Skin epidermis (tissue), 12 donors: ENCODE results near the gene PRDX6.
A peak's percentile ranks its signal among the peaks of the same experiment; 100 is the strongest.
"Not testable (repeated sequence)": the region's sequence is repeated elsewhere in the genome, so short reads cannot be mapped to it uniquely, and the experiment has no call there.

Source experiments
- H3K27ac ChIP-seq, 21 experiments: fragments of 200-600 bp; sonication (generic) in 11 of 21; one replicate each; pipeline ENCODE4 v1.5.0; 2020; ENCODE audit warnings: mild to moderate bottlenecking in 3 of 21, inconsistent platforms in 2 of 21, moderate library complexity in 2 of 21
- H3K4me3 ChIP-seq, 7 experiments: fragments of 200-600 bp; sonication (generic) in 2 of 7; one replicate each; pipeline ENCODE4 v1.5.0; 2020; ENCODE audit warnings: inconsistent platforms in 2 of 7, mild to moderate bottlenecking in 2 of 7, moderate library complexity in 1 of 7

PRDX6 gene

DNA sequence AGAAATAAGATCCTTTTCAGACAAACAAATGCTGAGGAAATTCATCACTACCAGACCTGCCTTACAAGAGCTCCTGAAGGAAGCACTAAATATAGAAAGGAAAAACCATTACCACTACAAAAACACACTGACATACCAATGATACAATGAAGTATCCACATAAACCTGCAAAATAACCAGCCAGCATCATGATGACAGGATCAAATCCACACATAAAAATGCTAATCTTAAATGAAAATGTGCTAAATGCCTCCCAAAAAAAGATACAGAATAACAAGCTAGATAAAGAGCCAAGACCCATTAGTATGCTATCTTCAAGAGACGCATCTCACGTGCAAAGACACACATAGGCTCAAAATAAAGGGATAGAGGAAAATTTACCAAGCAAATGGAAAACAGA lies 14.5 kb upstream of the PRDX6 start:
- H3K27ac ChIP-seq, H3K4me3 ChIP-seq: not testable (repeated sequence)

DNA sequence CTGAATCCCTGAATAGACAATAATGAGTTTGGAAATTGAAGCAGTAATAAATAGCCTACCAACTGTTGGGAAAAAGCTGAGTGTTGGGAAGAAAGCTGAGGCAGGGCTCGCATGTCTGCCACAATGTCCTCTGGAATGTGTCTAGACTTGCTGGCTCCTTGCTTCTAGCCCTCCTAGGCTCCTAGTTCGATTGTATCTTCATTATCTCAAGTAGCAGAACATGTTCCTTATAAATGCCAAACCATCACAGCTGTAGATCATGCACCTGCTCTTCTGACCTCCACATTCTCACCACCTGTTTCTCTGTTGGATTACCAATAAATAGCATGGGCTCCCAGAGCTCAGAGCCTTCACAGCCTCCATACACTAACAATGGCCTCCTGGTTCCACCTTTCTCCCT lies 12.9 kb upstream of the PRDX6 start:
- H3K4me3 ChIP-seq, H3K27ac ChIP-seq: not testable (repeated sequence)

DNA sequence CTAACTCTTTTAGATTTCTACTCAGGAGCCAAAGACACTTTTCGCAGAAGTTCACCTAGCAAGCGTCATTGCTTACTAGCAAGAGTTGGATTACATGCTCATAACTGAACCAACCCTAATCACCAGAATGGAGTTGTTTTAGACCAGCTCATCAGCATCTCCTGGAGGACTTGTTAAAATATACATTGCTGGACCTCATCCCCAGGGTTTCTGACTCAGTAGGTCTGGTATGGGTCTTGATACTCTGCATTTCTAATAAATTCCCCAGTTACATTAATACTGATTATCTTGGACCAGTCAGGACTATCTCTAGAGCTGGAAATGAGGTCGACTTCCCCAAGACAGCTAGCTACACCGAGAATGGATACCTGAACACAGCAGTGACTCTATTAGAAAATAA lies 9.7 kb upstream of the PRDX6 start:
- no peak overlapping the region for H3K27ac ChIP-seq

DNA sequence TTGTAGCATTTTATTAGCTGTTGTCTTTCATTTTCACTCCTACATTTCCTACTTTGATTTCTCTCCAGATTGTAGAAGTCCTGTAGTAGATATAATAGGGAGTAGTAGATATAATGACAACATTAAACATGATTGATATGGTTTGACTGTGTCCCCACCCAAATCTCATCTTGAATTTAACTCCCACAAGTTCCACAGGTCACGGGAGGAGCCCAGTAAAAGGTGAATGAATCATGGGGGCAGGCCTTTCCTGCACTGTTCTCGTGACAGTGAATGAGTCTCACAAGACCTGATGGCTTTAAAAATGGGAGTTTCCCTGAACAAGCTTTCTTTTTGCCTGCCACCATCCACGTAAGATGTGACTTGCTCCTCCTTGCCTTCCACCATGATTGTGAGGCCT lies 7.5 kb upstream of the PRDX6 start:
- Histone ChIP-seq H3K4me3 (no peak overlapping the region), H3K27ac (no peak overlapping the region)

More for the DNA sequence above, 9.7 kb upstream of the PRDX6 start:
- H3K4me3 ChIP-seq: no peak overlapping the region

DNA sequence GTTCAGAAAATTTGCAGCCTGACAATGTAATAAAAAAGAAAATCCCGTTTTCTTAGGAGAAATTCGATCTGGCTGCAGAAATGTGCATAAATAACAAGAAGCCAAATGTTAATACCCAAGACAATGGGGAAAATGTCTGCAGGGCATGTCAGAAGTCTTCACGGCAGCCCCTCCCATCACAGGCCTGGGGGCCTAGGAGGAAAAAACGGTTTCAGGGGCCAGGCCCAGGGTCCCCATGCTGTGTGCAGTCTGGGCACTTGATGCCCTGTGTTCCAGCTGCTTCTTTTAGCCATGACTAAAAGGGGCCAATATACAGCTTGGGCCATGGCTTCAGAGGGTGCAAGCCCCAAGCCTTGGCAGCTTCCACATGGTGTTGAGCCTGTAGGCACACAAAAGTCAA lies 6.5 kb upstream of the PRDX6 start:
- no peak overlapping the region for H3K4me3 ChIP-seq
- no peak overlapping the region for H3K27ac ChIP-seq

DNA sequence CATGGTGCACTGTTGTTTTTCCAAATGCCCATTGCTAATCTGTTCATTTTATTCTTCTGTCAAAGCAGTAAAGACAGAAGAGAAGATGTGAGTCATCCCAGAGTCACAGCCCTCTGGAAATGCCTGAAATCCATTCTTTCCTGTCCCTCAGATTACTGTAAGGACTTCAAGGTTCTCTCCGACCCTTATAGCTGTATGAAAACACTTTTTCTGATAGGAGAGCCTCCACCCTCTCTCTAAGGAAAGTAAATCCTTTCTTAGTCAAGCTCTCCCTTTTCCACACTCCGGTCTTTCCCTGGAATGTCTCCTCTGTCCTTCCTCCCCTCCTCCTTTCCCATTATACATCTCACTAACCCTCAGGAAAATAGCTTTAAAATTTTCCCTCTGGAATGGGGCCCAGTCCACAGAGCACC lies 3.5 kb upstream of the PRDX6 start:
- Histone ChIP-seq H3K4me3 (no peak overlapping the region), H3K27ac (peak overlapping the region in 4 of 21 experiments; percentile 33 to 39 (median 35))

DNA sequence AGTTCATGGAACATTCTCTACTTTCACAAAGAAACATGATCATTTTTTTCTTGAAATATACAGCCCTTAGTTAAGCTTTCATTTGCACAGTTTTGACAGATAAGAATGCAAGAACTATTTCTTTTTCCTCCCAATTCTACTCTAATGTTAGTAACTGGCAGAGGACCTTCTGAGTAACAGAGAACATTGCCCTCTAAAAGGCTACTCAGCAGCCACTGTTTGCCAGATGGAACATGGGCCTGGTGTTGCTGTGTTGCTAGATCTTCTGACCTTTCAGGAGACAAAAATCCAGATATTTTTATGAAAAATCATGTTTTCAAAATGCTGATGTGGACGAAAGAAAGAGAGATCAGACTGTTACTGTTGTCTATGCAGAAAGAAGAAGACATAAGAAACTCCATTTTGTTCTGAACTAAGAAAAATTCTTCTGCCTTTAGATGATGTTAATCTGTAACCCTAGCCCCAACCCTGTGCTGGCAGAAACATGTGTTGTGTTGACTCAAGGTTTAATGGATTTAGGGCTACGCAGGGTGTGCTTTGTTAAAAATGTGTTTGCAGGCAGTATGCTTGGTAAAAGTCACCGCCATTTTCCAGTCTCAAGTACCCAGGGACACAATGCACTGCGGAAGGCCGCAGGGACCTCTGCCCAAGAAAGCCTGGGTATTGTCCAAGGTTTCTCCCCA lies 2.9 kb upstream of the PRDX6 start:
- no peak overlapping the region for H3K4me3 ChIP-seq
- H3K27ac ChIP-seq: peak overlapping the region in 4 of 21 experiments; percentile 11 to 39 (median 34)

DNA sequence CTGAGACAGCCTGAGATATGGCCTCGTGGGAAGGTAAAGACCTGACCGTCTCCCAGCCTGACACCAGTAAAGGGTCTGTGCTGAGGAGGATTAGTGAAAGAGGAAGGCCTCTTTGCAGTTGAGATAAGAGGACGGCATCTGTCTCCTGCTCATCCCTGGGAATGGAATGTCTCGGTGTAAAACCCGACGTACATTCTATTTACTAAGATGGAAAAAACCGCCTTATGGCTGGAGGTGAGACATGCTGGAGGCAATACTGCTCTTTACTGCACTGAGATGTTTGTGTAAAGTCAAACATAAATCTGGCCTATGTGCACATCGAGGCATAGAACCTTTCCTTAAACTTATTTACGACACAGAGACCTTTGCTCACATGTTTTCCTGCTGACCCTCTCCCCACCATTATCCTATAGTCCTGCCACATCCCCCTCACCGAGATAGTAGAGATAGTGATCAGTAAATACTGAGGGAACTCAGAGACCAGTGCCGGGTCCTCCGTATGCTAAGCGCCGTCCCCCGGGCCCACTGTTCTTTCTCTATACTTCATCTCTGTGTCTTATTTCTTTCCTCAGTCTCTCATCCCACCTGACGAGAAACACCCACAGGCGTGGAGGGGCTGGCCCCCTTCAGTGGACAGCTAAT lies 2.2 kb upstream of the PRDX6 start:
- peak overlapping the region in 2 of 21 experiments; percentile 39 to 41 for H3K27ac ChIP-seq

DNA sequence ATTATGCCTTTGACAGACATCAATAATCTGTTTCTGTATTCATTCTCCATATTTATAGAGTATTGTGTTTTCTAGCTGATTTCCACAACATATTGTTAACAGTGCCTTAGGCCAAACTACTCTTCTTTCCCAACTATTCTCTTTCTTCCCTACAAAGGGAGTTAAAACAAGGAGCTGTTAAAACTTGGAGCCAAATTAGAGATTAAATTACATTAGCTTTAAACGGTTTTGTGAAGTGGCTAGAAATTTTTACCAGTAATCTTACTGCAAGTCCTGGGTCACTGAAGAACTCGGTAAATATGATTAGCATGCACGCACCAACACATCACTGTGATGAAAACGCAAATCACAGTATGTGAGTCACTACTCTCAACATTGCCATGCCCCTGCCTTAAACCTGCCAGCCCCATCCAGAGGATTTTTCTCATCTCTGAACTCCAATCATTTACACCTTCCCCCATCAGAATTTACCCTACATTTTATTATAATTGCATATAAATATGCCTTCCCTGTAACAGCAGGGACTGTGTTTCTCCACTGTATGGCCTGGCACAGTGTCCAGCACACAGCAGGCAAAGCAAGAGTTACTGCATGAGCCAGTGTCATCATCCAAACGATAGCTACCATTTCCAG lies 1.5 kb upstream of the PRDX6 start:
- peak overlapping the region; percentile 77 to 99 (median 92) for H3K4me3 ChIP-seq

More for the DNA sequence above, 2.2 kb upstream of the PRDX6 start:
- not testable (repeated sequence) for H3K4me3 ChIP-seq

DNA sequence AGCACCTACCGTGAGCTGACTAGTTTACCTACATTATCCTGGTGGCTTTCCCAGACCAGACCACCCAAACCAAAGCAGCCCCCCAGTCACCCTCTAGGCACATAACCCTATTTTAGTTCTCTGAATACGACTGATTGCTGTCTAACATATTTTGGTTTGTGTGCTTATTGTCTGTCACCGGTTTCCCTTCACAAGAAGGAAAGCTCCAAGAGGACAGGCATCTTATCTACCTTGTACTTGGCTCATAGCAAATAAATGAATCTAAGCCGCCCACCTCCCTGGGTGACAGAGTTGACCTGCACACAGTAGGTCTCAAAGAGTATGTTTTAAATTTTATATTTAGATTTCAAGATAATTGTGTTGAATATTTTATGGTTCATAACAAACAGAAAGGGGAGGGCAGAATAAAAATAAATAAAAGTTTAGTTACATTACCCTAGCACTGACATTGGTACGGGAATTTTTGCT lies 904 bp upstream of the PRDX6 start:
- peak overlapping the region in 18 of 21 experiments; percentile 74 to 98 (median 86) for H3K27ac ChIP-seq

More for the DNA sequence above, 1.5 kb upstream of the PRDX6 start:
- peak overlapping the region in 12 of 21 experiments; percentile 41 to 98 (median 86) for H3K27ac ChIP-seq

DNA sequence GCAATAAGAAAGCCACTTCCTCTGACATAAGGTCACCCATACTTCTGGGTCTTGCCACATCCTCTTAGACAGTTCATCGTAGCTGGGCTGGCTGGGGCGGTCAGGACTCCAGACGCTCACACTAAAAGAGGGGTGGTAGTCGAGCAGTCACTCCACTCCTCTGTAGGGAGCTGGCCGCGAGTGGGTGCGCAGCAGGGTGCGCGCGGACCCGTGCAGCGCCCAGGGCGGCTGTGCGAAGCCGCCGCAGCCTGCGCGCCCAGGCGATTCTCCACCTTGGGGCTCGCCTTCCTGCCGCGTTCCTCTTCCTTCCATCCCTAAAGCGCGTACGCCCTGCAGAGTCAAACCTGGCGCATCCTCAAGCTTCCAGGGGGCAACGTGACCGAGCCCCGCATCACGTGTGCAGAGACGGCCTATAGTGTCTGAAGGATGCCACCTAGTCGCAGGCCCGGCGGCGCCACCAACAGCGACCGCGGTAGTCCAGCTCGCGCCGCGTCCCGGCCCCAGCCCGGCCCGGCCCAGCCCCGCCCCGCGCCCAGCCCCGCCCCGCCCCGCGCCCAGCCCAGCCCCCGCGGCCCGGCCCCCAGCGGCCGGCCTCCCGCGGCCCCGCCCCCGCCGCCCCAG lies 360 bp upstream of the PRDX6 start:
- Histone ChIP-seq H3K4me3 (peak overlapping the region; percentile 77 to 99 (median 92)), H3K27ac (peak overlapping the region; percentile 64 to 98 (median 88))

More for the DNA sequence above, 904 bp upstream of the PRDX6 start:
- H3K4me3 ChIP-seq: peak overlapping the region; percentile 77 to 99 (median 92)

DNA sequence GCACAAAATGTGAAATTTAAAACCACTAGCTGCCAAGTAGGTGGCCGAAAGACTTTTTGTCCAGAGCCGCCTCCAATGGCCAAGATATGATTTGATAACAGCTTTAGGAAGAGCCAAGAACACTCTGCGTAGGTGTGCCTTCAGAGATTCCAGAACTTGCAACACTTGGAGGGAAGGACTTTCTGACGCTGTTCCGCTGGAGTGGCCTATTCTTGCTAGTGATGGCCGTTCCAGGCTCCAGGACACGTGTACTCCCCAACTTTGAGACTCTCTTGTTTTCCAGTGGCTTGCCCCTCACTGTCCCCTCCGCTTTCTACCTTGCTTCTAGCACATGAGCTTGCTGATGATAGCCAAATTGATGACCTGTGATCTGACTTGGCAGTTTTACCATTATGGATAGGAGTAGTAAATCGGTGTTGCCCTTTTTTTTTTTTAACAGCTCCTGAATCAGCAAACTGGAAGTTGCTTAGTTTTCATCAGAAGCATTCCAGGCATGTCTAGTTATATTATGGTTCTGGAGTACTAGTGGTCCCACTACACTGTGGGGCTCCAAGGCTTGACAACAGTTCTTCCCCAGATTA lies 1.0 kb downstream of the PRDX6 start:
- H3K27ac ChIP-seq: peak overlapping the region in 20 of 21 experiments; percentile 15 to 98 (median 92)
- peak overlapping the region; percentile 77 to 99 (median 92) for H3K4me3 ChIP-seq

DNA sequence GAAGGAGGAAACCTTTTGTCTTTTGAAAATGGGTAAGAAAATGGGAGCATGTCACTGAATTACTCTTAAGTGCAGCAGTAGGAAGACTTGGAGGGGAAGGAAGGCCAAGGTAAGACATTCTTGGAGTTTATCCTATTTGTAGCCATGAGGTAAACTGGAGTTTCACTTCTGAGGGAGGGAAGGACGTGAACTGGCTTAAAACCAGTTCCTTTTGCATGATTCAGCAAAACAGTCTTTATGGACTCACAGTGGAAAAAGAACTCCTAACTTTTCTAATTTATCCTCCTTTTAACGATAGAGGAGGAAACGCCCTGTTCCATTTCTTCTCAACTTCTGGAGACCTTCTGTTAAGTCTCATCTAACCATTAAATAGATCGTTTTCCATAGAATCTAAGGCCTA lies 2.5 kb downstream of the PRDX6 start:
- Histone ChIP-seq H3K27ac (peak overlapping the region in 1 of 21 experiments; percentile 9), H3K4me3 (no peak overlapping the region)

DNA sequence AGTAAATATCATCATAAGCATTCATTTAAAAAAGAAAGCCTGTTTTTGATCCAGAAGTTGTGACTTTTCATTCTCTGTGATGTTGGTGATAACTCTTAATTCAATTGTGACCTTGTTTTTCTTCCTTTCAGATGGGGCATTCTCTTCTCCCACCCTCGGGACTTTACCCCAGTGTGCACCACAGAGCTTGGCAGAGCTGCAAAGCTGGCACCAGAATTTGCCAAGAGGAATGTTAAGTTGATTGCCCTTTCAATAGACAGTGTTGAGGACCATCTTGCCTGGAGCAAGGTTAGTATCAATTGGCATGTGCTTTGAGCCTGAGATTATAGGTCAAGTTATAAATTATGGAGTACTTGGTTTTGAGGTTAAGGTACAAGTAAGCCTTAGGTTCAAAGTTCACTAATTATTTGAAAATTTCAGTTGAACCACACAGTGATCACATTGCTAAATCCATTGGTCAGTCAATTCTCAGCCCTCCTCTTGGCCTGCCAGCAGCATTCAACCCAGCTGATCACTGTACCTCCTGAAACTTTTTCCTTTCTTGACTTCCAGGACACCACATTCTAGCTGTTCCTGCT lies 4.1 kb downstream of the PRDX6 start:
- no peak overlapping the region for H3K4me3 ChIP-seq
- no peak overlapping the region for H3K27ac ChIP-seq

DNA sequence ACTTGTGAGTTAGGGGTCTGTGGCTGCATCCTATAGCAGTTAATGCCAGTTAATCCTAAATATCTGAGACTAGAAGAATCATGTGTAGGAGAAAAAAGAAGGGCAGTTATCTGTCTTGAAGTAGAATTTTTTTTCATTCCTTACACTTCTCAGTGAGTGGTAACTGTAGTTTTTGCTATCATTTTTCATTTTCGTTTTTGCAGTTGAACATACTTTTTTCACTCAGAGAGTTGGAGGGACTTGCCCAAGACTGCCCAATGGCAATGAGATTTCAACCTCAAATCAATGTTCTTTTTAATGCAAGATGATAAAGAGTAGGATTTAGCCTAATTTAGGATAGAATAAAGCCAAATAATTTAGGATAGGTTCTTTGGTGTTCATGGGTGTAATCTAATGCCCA lies 5.5 kb downstream of the PRDX6 start:
- H3K27ac ChIP-seq: no peak overlapping the region
- no peak overlapping the region for H3K4me3 ChIP-seq

DNA sequence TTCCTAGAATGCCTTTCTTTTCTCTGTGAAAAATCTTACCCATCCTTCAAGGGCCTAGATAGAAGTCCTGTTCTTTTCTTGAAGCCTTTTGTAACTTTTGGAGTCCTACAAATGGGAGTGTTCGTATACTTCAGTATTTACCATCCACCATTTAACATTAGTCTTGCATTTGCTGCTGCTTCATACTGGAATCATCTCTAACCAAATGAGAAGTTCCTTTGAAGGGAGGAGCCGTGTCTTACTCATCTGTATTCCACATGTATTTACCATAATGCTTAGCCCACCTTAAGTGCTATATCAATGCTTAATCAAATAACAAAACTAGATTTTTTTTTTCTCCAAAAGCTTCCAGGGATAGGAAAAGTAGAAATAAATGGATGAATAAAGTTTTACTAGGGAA lies 7.1 kb downstream of the PRDX6 start:
- Histone ChIP-seq H3K4me3 (no peak overlapping the region), H3K27ac (no peak overlapping the region)

DNA sequence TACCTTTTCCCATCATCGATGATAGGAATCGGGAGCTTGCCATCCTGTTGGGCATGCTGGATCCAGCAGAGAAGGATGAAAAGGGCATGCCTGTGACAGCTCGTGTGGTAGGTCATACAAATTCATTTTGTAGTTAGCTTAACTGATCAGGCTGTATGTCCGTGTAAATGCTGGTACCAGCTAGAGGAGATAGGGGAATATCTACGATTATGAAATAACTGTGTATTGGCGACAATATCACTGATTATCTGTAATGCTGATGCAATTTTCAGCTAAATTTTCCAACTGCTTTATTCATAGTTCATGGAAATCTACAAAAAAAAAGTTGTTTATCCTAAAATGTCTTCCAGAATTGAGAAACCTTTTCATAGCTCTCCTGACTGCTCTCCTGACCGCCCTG lies 8.3 kb downstream of the PRDX6 start:
- H3K27ac ChIP-seq: no peak overlapping the region
- no peak overlapping the region for H3K4me3 ChIP-seq

DNA sequence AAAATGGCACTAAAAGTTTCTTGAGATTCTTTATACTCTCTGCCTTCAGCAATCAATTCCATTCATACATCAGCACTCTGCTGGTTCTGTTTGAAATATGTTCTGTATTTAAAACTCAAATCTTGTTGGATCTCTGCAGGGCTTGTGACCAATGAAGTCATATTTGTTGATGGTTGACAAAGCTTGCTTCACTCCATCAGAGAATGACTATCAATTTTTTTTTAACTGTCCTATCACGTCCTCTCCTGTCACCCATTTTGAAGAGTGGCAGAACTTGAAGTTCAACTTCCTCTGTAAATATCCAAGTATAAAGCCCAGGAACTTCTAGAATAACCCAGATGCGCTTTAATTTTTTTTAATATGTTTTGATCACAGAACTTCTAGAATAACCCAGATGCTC lies 10.9 kb downstream of the PRDX6 start:
- Histone ChIP-seq H3K27ac (no peak overlapping the region), H3K4me3 (no peak overlapping the region)

DNA sequence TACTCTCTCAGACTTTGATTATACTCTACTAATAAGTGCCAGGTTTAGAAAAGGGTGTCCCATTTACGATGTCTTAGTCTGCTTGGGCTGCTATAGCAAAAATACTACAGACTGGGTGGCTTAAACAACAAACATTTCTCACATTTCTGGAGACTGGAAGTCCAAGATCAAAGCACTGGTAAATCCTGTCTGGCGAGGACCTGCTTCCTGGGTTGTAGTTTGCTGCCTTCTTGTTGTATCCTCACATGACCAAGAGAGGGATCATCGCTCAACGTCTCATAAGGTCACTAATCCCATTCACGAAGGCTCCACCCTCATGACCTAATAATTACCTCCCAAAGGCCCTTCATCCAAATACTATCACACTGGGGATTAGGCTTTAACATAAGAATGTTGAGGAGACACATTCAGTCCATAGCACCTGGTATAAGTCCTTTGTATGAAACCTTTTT lies 12.0 kb downstream of the PRDX6 start:
- H3K4me3 ChIP-seq: no peak overlapping the region
- H3K27ac ChIP-seq: no peak overlapping the region
